Keratinocyte (primary cell): Measurements from ENCODE around the gene TNFRSF6B.

ENCODE experiments used
- EZH2 ChIP-seq: IDR thresholded peaks from one replicate; pipeline ENCODE4 v1.6.1; 2012; ENCODE audit warnings: inconsistent platforms, mild to moderate bottlenecking, low read length, moderate library complexity
- TF ChIP-seq, protein P1 (sequence below), 3 experiments: IDR thresholded peaks in 1 of 3; conservative IDR thresholded peaks in 1 of 3; optimal IDR thresholded peaks in 1 of 3; 2 replicates in 2 of 3; 3 replicates in 1 of 3; pipeline versions ENCODE3 to v1.5.1; 2011; ENCODE audit warnings: low read length in 3 of 3, mild to moderate bottlenecking in 3 of 3, moderate library complexity in 2 of 3, control low read depth in 1 of 3, inconsistent platforms in 1 of 3; ENCODE audit not compliant: insufficient read depth in 2 of 3; ENCODE audit errors: extremely low read depth in 1 of 3

DNA sequence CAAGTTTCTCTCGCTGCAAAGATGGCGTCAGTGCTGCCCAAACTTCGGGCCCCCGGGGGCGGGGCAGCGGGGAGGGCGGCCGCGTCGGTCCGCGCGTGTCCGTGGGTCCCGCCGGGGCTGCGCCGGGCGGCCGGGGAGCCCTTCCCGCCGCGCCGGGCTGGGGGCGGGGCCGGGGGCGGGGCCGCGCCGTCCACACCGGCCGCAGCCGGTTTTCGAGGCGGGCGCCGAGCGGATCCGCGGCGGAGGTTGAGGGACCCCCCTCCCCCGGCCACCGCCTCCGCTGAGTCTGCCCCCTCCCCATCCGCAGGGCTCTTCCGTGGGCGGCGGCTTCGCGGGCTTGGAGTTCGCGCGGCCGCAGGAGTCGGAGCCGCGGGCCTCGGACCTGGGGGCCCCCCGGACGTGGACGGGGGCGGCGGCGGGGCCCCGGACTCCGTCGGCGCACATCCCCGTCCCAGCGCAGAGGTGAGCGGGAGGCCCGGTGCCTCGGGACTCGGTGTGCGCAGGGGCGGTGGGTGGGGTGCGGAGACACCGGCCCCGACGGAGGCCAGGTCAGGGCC, 43.7 kb downstream of the TNFRSF6B start:
- TF ChIP-seq, protein P1, sequence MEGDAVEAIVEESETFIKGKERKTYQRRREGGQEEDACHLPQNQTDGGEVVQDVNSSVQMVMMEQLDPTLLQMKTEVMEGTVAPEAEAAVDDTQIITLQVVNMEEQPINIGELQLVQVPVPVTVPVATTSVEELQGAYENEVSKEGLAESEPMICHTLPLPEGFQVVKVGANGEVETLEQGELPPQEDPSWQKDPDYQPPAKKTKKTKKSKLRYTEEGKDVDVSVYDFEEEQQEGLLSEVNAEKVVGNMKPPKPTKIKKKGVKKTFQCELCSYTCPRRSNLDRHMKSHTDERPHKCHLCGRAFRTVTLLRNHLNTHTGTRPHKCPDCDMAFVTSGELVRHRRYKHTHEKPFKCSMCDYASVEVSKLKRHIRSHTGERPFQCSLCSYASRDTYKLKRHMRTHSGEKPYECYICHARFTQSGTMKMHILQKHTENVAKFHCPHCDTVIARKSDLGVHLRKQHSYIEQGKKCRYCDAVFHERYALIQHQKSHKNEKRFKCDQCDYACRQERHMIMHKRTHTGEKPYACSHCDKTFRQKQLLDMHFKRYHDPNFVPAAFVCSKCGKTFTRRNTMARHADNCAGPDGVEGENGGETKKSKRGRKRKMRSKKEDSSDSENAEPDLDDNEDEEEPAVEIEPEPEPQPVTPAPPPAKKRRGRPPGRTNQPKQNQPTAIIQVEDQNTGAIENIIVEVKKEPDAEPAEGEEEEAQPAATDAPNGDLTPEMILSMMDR (optimal IDR thresholded peaks at IDR 0.05 in 1 of 3, IDR thresholded peaks at IDR 0.05 in 1 of 3, conservative IDR thresholded peaks at IDR 0.05 in 1 of 3; ENCODE audit: extremely low read depth in 1 of 3, insufficient read depth in 2 of 3, low read length in 3 of 3): no peak
- no peak for TF ChIP-seq EZH2
